Measurements from ENCODE around the gene CFAP58.

DNA sequence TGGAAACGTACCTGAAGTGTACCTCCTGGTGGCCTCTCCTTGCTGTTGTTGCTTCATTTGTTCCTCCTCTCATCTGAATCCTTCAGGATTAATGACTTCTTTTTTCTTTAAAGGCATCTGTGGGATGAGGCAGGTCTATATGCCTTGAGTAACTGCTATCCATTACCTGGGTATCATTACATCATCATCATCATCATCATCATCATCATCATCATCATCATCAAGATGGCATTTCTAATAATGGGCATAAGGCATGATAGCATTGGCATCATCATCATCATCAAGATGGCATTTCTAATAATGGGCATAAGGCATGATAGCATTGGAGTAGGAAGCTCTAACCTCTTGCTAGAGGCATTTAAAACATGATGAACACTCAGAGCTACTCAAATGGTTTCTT is 59.9 kb downstream of the CFAP58 start:
- TF ChIP-seq POLR2A (IDR thresholded peaks at IDR 0.05; ENCODE audit: low read depth, low read length) = no peak
- TF ChIP-seq, protein P1, sequence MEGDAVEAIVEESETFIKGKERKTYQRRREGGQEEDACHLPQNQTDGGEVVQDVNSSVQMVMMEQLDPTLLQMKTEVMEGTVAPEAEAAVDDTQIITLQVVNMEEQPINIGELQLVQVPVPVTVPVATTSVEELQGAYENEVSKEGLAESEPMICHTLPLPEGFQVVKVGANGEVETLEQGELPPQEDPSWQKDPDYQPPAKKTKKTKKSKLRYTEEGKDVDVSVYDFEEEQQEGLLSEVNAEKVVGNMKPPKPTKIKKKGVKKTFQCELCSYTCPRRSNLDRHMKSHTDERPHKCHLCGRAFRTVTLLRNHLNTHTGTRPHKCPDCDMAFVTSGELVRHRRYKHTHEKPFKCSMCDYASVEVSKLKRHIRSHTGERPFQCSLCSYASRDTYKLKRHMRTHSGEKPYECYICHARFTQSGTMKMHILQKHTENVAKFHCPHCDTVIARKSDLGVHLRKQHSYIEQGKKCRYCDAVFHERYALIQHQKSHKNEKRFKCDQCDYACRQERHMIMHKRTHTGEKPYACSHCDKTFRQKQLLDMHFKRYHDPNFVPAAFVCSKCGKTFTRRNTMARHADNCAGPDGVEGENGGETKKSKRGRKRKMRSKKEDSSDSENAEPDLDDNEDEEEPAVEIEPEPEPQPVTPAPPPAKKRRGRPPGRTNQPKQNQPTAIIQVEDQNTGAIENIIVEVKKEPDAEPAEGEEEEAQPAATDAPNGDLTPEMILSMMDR (IDR thresholded peaks at IDR 0.05; ENCODE audit: extremely low read depth in 1 of 2, insufficient read depth in 1 of 2, low read depth in 1 of 2, low read length in 2 of 2) = no peak
- no peak for TF ChIP-seq MYC (IDR thresholded peaks at IDR 0.05; ENCODE audit: low read depth, low read length)
- TF ChIP-seq POLR2AphosphoS5 (IDR thresholded peaks at IDR 0.05; ENCODE audit: insufficient read depth, low read depth, low read length) = no peak
- TF ChIP-seq EZH2 (IDR thresholded peaks at IDR 0.05; ENCODE audit: borderline replicate concordance, low read depth, low read length, severe bottlenecking) = no peak
